Forelimb muscle (tissue), 1 donor: ENCODE data around the gene MYRF. TPM values are rescaled to one million over a fixed set of nuclear protein-coding genes. Genes with fewer than 3 reads are reported as not detected.

Experiments
- DNase-seq: peaks from one replicate; pipeline ENCODE4 v3.0.0-alpha.2; 2013; ENCODE audit warnings: low read depth
- polyA plus RNA-seq: library from polyadenylated mRNA; unstranded; fragments of 120-200 nt; gene quantifications from one replicate; pipeline ENCODE4 v1.2.1, GENCODE V29; 2013; ENCODE audit not compliant: insufficient read length

MYRF gene
- polyA plus RNA-seq, 1 donor, result 0.94 TPM

DNA sequence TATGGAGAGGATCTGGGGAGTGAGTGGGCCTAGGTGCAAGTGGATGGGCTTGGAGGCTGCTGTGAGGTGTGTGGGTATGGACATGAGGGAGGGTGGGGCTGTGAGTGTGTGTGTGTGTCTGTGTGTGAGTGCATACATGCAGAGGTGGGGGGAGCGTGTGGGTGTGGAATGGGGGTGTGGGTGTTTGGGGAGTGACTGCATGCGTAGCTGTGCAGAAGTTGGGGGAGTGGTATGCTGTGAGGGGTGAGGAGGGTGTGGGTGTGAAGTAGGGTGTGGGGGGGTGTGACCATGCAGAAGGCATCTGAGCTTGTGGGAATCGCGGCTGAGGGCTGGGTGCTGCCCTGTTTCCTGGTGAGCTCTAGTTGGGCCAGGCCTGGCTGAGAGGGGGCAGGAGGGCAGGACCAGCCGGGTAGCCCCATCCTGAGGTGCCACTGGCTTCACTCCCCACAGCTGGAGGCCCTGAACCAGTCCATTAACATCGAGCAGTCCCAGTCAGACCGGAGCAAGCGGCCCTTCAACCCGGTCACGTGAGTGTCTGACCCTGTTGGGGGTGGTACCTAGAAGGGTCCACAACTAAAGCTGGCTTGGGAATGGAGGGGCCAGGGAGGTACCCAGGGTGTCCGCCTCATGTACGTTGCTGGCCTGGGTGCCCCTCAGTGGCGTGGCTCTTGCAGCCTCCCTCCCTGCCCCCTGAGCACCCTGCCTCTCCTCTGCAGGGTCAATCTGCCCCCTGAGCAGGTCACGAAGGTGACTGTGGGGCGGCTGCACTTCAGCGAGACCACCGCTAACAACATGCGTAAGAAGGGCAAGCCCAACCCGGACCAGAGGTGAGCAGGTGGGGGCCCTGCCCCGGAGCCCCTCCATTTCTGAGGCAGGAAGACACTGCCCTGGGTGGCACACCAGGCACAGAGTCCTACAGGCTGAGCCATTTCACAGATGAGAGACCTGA lies 23.4 kb downstream of the MYRF start:
- DNase-seq, result no peak

DNA sequence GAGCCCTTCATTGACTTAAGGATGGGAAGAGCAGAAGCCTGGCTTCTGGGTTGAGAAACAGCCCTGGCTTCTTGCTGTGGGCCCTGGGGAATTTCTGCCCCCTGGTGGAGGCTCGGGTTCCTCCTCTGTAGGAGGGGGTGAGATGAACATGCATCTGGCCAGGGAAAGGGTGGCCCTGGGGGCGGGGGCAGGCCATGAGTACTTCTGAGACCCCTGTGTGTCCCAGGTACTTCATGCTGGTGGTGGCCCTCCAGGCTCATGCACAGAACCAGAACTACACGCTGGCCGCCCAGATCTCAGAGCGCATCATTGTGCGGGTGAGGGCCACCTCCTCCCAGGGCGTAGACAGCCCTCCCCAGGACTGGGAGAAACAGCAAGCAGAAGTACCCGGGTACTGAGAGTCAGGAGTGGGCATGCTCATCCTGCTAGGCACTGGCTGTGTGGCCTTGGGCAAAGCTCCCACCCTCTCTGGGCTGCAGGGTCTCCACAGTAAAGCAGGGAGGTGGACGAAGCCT lies 24.2 kb downstream of the MYRF start:
- DNase-seq, result no peak

DNA sequence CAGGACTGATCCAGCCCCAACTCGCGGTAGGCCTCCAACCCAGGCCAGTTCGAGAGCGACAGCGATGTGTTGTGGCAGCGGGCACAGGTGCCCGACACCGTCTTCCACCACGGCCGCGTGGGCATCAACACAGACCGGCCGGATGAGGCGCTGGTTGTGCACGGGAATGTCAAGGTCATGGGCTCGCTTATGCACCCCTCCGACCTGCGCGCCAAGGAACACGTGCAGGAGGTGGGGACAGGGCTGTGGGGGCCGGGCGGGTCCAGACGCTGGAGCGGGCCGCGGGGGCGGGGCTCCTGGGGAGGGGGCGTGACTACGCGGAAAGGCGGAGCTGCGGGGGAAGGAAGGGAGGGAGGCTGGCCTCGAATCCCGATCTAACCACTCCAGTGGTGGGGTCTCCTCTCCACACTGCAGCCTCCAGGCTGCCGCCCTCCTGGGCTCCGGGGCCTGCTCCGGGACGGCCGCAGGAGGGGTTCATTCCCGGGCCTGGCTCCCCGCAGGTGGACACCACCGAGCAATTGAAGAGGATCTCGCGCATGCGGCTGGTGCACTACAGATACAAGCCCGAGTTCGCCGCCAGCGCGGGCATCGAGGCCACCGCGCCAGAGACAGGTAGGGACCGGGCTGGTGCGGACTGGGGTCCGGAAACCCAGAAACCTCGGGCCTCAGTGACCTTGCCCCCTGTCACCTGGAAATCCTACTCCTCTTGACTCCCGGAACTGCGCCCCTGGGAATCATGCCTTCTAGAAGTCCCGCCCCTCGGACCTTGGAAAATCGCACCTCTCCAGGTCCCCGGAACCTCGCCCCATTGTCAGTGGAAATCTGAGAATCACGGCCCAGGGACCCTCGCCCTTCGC lies 25.0 kb downstream of the MYRF start:
- DNase-seq, result no peak

DNA sequence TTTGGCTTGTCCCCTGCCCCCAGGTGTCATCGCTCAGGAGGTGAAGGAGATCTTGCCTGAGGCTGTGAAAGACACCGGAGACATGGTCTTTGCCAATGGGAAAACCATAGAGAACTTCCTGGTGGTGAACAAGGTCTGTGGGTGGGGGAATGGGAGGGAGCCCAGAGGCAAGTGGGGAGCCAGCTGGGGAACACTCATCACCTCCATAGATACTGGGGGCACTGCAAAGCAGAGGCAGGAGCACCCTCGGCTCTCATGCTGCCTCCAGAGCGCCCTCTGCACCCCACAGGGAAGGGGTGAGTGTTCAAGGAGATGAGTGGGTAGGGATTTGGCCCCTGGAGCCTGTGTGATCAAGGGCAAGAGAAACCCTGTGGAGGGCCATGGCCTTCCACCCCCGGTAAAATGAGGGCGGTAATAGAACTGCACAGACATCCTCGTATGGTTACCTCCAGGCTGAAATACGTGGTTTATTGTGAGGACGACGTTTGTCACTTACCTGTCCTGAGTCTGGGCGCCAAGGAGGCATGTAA lies 26.0 kb downstream of the MYRF start:
- DNase-seq, result no peak

DNA sequence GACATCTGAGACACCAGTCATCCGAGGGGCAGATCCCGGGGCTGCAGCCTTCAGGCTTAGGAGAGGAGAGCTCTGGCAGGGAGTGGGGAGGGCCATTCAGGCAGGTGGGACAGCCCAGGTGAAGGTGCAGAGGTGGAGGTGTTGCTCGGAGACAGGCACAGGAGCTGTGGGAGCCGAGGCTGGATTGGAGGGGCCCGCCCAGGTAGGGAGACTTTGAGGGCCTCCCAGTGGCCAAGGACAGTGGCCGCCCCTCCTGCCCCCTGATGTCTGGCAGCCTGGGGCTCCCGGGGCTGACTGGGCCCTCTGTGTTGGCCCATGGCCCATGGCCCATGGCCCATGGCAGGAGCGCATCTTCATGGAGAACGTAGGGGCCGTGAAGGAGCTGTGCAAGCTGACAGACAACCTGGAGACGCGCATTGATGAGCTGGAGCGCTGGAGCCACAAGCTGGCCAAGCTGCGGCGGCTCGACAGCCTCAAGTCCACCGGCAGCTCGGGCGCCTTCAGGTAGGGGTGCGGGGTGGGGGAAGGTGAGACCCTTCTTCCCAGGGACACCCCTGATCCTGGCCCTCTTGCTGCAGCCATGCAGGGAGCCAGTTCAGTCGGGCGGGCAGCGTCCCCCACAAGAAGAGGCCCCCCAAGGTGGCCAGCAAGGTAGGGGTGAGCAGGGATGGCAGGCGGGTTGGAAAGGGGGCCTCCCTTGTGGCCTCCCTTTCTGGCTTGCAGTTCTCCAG lies 26.6 kb downstream of the MYRF start:
- DNase-seq, result no peak

- no peak for DNase-seq
These were observed 27.5 kb downstream of the MYRF start for GRCh38 chr11:61779666-61780525.

DNA sequence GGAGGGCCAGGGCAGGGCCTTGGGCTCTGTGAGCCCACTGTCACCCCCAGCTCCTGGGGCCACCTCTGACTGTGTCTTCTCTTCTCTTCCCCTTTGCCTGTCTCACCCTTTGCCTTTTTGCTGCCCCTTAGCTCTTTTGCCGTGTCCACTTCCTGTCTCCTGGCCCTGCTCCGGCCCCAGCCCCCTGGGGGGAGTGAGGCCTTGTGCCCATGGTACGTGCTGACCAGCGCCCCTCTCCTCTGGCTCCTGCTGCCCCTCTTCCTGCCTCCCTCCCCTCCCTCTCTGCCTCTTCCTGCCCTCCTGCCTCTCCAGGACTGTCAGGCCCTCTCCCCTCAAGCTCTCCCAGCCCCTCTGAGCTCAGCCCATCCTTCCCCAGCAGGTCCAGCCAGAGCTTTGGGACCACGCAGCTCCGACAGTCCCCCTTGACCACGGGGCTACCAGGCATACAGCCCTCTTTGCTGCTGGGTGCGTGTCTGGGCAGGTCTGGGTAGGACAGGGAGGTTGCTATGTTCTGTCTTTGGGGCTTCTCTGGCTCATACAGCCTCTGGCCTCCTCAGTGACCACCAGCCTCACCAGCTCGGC lies 28.2 kb downstream of the MYRF start:
- DNase-seq, result no peak

DNA sequence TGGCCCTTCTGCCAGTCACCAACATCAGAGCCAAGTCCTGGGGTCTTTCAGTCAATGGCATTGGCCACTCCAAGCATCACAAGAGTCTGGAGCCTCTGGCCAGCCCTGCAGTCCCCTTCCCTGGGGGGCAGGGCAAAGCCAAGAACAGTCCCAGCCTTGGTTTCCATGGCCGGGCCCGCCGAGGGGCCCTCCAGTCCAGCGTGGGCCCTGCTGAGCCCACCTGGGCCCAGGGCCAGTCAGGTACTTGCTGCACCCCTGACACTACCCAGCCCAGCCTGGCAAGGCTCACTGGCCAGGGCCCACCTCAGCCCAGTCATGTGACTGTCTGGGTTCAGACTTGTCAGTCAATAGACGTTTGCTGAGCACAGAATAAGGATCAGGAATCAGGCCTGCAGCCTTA lies 29.1 kb downstream of the MYRF start:
- DNase-seq, result no peak

GRCh38 chr11:61782299-61782698 lies 29.9 kb downstream of the MYRF start:
- DNase-seq, result no peak

GRCh38 chr11:61782841-61783240 lies 30.4 kb downstream of the MYRF start:
- DNase-seq, result no peak

GRCh38 chr11:61783717-61784505 lies 31.5 kb downstream of the MYRF start:
- DNase-seq, result no peak

GRCh38 chr11:61784506-61784805 lies 32.0 kb downstream of the MYRF start:
- DNase-seq, result no peak

- DNase-seq, result no peak
These were observed 33.5 kb downstream of the MYRF start for GRCh38 chr11:61785837-61786402.

GRCh38 chr11:61787928-61788491 lies 35.6 kb downstream of the MYRF start:
- no peak for DNase-seq

DNA sequence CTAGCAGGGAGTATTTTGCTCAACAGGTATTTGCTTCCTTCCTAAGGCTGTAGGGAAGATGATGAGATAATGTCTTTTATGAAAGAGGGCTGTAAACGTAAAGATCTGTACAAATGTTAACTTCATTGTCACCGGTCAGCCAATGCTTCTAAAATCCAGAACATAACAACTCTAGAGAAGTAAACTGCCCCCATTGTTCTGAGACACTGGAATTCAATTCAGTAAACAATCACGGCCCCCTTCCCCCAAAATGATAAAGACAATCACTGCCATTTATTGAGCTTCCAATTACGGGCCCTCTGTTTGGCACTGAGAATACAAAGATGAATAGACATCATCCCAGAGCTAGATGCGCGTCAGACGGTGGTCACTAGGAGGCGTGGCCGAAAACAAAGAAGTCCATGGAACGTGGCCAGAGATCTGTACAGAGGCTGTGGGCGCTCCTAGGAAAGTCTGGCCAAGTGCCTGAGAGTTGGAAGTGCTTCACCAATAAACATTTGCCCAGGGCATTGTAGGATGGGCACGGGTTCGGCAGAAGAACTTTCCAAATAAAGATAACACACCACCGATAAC lies 39.4 kb downstream of the MYRF start:
- DNase-seq, result peak; percentile 60

GRCh38 chr11:61792310-61793082 lies 40.1 kb downstream of the MYRF start, which contains the start of the genes FEN1 and TMEM258:
Gene FEN1, plus strand, starts transcription at chr11:61792911. Its CDS starts 2,451 bp downstream, at chr11:61795362.
Gene TMEM258, minus strand, starts transcription at chr11:61792599. Its CDS starts 41 bp downstream, at chr11:61792558.
- DNase-seq, result peak; percentile 84

GRCh38 chr11:61793083-61793828 lies 40.8 kb downstream of the MYRF start:
- DNase-seq, result no peak
